GM19035 (cell line): Measurements from ENCODE around the gene DUSP16.
"Not testable (repeated sequence)": the region's sequence is repeated elsewhere in the genome, so short reads cannot be mapped to it uniquely, and the experiment has no call there.

ENCODE experiments used
- ATAC-seq: cut with Tn5 transposase; IDR thresholded peaks from one replicate; pipeline ENCODE4 v1.9.1; 2021; ENCODE audit not compliant: unreplicated experiment

DUSP16 gene

DNA sequence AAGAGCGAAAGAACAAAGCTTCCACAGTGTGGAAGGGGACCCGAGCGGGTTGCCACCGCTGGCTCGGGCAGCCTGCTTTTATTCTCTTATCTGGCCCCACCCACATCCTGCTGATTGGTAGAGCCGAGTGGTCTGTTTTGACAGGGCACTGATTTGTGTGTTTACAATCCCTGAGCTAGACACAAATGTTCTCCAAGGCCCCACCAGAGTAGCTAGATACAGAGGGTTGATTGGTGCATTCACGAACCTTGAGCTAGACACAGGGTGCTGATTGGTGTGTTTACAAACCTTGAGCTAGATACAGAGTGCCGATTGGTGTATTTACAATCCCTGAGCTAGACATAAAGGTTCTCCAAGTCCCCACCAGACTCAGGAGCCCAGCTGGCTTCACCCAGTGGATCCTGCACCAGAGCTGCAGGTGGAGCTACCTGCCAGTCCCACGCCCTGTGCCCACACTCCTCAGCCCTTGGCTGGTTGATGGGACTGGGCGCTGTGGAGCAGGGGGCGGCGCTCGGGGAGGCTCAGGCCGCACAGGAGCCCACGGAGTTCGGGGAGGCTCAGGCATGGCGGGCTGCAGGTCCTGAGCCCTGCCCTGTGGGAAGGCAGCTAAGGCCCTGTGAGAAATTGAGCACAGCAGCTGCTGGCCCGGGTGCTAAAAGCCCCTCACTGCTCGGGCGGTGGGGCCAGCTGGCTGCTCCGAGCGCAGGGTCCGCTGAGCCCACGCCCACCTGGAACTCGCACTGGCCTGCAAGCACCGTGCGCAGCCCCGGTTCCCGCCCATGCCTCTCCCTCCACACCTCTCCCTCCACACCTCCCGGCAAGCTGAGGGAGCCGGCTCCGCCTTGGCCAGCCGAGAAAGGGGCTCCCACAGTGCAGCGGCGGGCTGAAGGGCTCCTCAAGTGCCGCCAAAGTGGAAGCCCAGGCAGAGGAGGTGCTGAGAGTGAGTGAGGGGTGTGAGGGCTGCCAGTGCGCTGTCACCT, 90.4 kb downstream of the DUSP16 start:
- not testable (repeated sequence) for ATAC-seq

DNA sequence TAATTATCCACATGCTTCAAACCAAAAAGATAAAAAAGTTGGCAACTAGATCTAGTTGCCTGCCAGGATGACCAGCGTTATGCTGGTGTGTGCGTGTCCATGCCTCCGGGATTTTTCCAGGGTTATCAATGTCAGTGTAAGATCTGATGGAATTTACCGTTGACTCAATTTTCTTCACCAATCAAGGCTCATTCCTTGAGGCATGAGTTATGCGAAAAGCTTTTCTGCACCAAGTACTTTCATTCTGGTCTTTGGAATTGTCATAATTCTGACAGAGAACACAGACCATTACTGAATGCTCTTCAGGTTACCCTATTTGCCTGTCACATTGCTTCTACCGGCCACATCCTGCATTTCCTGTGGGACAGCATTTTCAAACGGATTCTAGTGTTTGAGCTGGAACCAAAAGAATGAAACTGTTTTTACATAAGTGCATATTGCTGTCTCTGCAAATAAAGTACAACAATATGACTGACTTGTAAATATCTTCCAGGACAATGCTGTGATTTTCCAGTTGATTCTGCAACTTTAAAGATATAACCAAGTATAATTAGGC, 91.8 kb downstream of the DUSP16 start:
- no peak for ATAC-seq

DNA sequence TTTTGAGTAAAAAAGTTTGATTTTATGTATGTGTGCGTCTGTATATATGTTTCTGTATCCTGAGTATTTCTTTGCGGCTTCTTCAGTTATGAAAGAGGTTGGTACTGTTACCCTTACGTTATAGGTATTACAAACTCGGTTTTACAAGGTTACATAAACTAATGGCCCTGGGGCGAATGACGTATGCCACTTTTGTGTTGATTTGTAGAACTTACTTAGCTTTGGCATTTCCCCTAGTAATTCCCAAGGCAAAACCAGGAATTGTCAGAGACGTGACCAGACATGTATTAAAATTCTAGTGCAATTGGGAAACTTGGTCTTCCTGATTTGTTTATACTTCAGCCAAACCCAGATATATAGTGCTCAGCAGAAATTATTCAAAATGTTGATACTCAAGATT, 93.3 kb downstream of the DUSP16 start:
- ATAC-seq: no peak

DNA sequence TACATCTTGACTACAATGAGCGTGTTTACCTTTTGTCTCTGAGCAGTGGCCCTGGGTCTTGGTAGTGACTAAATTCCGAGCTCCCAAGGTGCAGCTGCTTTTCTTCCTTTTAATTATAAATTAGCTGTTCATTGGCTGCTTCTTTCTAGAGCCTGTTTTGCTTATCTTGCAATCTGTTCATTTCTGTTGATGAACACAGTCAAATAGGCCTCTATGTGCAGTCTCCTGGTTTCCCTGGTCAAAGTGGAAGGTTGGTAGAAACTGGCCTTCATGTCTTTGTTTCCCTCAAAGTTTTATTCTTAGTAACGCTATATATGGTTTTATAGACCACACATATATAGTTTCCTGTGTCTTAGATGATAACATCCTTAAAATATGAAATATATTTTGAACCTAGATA, 94.1 kb downstream of the DUSP16 start:
- ATAC-seq: no peak

DNA sequence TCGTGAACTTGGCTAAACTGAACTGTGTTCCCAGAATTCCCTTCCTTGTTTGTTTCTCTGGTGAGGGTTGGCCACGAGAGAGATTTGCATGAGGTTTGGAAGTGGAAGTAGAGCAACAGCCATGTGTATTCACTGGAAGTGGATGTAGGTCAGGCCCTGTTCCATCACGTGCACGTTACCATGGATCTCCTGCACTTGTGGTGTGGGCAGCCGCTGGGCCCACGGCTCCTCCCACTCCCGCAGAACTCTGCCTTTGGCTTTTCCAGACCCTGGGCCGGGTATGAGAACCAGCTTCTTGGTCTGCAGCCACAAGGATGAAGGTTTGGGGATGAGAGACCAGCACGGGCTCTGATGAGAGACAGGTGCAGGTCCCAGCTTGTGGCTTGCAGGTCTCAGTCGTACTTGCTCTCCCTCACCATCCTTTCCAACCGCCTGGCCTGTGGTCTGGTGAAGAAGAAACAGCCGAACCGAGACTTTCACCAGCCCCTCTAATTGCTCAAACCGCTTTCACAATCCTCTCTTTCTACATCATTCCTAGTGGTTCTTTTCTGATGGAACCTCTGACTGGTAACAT, 94.9 kb downstream of the DUSP16 start:
- no peak for ATAC-seq

DNA sequence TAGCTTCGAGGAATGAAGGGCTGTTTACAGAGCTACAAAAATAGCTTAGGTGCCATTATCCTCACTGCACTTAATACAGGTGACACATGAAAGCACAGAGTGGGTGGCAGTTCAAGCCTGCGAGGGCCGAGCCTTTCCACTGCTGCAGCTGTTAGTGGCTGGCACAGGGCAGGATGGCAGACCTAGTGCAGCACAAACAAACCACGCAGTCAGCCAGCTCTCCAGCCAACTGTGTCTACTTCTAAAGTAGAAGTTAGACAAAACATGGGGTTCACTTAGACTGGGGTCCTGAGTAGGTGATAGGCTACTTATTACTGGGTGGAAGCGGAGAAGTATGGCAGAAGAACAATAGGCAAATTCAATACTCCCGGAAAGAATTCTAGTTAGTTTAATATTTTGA, 95.4 kb downstream of the DUSP16 start:
- no peak for ATAC-seq

DNA sequence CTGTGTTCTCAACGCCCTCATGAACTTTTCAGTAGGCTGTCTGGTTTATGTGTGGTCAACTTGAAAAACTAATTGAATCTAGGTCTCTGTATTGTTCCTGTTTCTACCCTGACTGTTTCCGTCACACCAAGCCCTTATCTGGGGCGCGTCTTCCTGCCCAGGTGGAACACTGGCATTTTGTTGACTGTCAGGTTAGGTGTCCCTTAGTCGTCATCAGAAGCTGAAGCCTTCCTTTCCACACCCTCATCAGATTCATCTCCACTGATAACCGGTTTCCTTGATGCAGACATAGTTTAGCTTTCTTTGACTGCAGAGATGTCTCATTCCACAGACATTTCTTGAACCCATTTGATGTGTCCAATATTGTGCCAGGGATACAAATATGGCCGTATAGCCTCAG, 96.5 kb downstream of the DUSP16 start:
- ATAC-seq: no peak

DNA sequence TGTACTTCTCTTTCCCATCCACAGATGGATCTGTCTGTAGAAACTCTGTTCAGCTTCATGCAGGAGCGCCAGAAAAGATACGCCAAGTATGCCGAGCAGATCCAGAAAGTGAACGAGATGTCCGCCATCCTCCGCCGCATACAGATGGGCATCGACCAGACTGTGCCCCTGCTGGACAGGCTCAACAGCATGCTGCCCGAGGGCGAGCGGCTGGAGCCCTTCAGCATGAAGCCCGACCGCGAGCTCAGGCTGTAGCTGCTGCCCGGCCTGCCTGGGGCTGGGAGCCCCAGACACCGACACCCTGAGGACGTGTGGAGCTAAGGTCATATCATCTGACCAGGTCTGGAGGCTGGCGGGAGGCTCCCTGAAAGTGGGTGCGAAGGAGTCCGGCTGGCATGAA, 97.1 kb downstream of the DUSP16 start:
- ATAC-seq: no peak

DNA sequence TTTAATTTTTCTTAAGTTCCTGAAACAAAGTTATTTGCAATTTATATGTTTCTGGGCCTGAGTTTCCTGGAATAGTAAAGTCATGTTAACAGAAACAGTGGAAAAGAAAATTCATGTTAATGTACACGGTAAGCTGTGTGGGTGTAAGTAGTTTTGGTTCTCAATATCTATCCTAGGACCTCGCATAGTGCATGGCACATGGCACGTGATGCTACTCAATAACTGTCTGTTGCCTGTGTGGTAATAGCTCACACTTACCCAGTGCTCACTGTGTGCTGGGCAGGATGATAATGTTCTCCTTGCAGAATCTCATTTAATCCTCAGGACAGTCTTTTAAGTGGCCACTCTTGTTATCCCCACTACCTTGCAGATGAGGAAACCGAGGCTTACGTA, 100.7 kb downstream of the DUSP16 start:
- no peak for ATAC-seq

DNA sequence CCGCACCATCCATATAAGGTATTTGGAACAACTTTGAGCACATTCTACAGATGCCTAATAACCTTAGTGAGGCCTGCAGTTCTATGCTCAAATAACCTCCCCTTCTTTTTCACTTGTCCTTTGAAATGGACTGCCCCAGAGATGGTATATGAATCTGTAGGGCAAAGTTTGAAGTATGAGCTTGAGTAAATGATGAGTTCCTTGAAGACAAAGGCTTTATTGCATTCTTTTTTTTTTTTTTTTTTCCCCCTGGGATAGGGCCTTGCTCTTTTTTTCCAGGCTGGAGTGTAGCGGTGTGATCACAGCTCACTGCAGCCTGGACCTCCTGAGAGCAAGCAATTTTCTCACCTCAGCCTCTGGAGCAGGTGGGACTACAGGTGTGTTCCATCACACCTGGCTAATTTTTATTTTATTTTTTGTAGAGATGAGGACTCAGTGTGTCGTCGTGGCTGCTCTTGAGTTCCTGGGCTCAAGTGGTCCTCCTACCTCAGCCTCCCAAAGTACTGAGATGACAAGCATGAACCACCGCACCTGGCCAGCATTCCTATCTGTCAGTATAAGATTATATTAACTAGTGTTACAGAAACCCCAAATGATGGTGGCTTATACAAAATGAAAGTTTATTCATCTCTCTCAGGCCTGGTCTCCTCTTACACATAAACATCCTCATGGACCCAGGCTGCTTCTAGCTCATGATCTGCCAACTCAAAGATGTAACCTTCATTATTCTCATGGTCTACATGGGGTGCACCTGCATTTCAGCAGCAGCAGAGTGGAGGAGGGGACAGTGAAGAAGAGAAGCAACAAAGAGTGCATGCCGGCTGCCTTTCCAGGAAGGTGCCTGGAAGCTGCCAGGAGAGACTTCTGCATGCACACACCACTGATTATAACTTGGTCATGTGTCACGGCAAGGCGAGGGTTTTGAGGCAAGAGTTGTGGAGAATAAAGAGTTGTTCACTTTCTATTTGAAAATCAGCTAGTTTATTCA, 101.4 kb downstream of the DUSP16 start:
- no peak for ATAC-seq

DNA sequence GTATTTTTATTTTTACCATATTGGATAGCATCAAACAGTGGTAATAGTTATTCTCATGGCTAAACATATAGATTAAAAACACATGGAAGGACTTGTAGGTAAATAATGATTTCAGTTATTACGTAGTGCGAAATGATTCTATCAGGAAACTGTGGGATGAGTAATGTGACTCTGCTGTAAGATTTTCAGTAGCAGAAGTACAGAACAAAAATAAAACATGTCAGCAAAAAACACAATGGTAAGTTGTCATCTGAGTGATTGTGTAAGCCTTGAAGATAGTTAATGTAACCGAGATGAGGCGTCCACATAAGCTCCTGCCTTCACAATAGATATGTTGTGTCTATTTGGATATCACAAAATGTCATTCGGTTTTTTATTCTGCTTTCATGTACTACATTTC, 106.0 kb downstream of the DUSP16 start:
- no peak for ATAC-seq

DNA sequence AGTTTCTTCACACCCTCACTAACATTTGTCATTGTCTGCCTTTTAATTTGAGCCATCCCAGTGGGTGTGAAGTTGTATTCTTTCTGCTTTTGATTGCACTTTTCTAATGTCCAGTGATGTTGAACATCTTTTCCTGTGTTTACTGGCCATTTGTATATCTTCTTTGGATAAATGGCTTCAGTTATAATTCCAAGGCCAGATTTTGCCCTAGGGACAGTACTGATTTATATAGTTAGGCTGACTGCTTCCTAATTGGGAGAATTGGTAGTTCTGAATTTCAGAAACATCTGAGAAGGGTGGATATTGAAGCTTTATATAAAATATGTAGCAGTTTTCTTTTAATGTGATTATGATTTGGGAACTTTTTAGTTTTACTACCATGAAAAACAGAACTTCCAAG, 108.3 kb downstream of the DUSP16 start:
- ATAC-seq: no peak

DNA sequence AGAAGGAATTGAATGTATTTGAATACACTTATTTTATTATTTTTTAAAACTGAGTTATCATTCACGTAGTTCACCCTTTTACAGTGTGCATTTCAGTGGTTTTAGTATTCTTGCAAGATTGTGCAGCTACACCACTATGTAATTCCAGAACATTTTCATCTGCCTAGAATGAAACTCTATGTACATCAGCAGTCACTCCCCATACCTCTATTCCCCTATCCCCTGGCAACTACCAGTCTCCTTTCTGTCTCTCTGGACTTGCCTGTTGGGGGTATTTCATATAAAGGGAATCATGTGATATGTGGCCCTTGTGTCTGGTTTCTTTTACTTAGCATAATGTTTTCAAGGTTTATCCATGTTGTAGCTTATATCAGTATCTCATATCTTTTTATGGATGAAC, 109.0 kb downstream of the DUSP16 start:
- no peak for ATAC-seq

DNA sequence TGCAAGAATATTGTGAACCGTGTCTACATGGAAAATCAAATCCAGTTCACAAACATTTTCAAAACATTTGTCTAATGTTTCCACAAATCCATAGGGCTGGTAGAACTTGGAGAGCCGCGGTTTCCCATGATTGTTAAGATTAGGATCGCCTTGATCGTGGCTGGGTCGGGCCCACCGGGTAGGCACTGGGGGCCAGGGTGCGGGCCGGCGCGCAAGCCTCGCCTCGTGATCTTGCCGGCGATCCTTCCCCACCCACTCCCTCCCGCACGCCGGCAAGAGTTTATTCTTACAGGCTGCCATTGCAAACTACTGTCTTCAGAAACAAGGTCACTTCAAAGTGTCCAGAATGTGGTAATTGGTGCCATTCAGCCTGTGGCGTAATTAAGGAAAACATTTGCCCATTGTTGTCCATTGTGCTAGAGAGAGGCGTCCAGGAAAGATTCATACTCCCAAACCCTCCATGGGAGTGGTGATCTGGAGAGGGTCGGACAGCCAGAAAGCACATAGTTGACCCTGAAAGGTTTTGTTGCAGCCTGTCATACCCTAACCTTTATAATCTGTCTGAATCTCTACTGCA, 110.2 kb downstream of the DUSP16 start:
- no peak for ATAC-seq

DNA sequence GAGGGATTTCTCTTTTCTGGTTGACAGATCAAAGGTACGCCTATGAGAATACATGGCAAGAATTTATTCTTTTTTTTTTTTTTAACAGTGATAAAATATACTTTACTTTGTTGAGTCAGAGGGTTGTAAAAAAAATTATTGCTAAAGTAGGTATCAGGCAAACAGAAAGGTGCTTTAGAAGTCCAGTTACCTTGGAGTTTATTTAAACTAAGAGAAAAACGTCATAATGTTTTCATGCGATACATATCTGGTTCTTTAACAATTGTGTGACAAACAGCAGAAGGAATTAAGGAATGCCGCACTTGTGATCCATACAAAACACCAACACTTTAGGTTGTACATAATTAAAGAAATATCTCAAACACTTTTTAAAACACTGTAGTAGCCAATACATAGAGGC, 111.6 kb downstream of the DUSP16 start:
- no peak for ATAC-seq

DNA sequence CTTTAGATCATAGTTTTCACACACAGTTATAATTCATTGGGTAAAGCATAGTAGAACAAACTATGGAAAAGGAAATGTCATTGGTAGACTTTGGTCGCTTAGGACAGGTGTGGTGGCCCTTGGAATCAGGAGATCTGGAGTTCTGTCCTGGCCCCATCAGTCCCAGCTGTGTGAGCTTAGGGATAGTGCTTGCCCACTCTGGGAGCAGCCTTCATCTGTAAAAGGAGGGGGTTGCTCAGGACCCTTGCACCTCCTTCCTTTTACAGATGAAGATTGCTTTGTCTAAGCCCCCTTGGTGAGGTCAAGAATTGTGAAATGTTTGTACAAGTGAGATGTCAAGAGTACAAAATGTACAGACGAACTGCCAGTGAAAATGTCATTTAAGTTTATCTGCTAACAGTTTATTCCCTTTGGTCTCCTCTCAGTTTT, 112.6 kb downstream of the DUSP16 start:
- no peak for ATAC-seq

DNA sequence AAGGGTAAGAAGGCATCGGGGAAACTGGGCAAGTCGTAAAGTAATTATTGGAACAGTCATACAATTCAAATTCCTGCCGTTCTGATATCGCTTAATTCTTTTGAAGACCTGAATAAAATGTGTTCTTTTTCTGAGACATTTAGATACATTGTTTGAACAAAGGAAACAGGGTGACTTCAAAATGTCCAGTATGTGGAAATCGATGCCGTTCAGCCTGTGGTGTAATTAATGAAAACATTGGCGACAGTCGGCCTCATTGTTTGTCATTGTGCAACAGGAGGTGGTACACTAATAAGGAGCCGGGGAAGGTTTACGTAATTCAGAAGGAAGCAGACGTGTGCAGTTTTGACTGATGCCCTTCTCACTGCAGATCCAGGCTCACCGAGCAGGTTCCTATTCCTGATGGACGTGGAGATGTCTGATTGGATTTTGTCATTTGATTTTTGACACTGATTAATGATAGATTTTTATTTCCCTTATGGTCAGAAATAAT, 113.1 kb downstream of the DUSP16 start:
- no peak for ATAC-seq

DNA sequence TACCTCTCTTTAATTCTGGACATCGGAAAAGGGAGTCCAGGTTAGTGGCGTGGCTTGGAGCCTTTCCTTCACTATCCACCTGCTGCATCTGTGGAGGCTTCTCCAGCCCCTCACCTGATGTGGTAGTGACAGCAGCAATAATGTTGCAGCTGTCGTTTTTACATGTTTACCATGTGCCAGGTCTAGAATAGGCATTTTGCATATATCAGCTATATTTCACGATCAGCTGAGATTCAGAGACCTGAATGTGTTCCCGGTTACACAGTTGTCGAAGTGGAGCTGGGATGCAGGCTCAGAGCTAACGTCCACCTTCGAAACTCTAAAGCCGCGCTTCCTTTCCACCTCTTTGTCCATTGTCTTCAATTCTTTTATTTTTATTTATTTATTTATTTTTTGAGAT, 114.8 kb downstream of the DUSP16 start:
- no peak for ATAC-seq

DNA sequence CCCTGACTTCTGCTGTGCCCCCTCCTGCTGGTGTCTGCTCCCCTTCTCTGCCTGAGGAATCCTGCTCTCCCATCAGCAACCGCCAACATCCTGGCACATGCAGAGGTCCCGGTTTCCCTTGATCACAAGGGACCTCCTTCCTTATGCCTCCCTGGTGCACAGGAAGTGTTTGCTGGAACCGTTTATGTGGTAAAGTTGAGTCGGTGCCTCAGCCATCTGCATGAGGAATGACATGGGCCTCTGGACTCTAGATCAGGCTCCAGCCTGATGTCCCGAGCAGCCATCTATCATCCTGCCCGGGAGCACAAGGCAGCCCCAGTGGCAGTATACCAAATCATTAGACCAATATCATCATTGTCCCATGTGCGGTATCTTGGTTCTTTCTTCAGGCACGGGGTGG, 115.4 kb downstream of the DUSP16 start:
- ATAC-seq: no peak

DNA sequence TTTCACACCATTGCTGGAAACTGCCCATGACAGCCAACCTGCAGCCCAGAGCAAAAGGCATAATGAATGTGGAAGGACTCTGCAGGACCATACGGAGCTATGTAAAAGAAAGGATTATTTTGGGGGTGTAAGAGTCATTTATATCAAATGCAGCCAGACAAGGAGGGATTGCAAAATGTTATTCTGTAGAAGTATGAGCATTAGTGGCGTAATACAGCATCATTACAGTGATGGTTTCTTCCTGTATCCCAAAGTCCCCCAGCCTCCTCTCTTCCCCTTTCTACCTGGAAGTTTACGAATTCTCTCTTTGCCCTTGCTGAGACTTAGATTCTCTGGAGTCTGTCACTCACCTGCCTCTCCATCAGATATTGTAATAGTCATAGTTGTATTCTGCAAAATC, 115.9 kb downstream of the DUSP16 start:
- no peak for ATAC-seq

DNA sequence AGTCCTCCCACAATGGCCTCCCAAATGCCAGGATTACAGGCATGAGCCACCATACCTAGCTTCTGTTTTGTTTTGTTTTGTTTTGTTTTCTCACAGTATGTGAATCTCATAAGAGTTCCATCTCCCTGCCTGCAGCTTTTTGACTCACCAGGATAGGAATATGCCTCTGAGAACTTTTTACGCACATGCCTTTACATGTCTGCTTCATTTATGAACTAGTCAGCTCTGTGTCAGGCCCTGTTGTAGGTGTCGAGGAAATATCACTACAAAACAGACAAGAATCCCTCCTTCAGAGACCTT, 116.8 kb downstream of the DUSP16 start:
- ATAC-seq: no peak
